GM10248 (cell line): ENCODE data around the gene ZNF350.

Experiments
- CTCF ChIA-PET: fragments of 300-600 bp; sonication (Branson Sonifier 250); formaldehyde crosslinking; extraction: SDS; loops from one replicate; lab custom pipeline; 2021; ENCODE audit warnings: antibody characterized with exemption; lab: Yijun Ruan, JAX
- POLR2A ChIA-PET: fragments of 350-650 bp; sonication (Branson Sonifier 250); formaldehyde crosslinking; extraction: SDS; loops from one replicate; lab custom pipeline; 2020; ENCODE audit warnings: antibody characterized with exemption; lab: Yijun Ruan, JAX
- DNase-seq: peaks from one replicate; pipeline ENCODE4 v3.0.0; 2012; ENCODE audit errors: extremely low spot score
- TF ChIP-seq, protein P1 (sequence below): IDR thresholded peaks from 2 replicates; pipeline ENCODE4 v1.5.1; 2012; ENCODE audit warnings: mild to moderate bottlenecking, low read depth; ENCODE audit errors: extremely low read depth, missing control alignments, control extremely low read depth

The ZNF350 gene

DNA sequence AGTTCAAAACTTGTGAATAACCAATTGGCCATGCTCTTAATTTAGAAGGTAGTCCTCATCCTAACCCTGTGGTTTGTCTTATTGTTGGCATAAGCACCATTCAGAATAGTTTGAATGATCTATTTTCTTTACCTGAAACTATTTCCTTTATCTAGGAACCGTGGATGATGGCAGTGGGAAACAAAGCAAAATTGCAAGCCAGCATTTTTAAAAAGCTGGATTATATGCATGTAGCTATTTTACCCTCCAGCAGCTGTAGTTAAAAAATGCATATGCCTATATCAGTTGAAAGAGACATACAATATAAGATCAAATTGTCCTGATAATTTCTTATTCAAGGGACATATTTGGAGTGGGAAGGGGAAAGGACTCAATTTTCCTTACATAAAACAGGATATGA is 40.0 kb downstream of the ZNF350 start:
- ChIA-PET CTCF (no interaction called here), POLR2A (no interaction called here)
- TF ChIP-seq, protein P1, sequence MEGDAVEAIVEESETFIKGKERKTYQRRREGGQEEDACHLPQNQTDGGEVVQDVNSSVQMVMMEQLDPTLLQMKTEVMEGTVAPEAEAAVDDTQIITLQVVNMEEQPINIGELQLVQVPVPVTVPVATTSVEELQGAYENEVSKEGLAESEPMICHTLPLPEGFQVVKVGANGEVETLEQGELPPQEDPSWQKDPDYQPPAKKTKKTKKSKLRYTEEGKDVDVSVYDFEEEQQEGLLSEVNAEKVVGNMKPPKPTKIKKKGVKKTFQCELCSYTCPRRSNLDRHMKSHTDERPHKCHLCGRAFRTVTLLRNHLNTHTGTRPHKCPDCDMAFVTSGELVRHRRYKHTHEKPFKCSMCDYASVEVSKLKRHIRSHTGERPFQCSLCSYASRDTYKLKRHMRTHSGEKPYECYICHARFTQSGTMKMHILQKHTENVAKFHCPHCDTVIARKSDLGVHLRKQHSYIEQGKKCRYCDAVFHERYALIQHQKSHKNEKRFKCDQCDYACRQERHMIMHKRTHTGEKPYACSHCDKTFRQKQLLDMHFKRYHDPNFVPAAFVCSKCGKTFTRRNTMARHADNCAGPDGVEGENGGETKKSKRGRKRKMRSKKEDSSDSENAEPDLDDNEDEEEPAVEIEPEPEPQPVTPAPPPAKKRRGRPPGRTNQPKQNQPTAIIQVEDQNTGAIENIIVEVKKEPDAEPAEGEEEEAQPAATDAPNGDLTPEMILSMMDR: no peak
- DNase-seq: no peak

DNA sequence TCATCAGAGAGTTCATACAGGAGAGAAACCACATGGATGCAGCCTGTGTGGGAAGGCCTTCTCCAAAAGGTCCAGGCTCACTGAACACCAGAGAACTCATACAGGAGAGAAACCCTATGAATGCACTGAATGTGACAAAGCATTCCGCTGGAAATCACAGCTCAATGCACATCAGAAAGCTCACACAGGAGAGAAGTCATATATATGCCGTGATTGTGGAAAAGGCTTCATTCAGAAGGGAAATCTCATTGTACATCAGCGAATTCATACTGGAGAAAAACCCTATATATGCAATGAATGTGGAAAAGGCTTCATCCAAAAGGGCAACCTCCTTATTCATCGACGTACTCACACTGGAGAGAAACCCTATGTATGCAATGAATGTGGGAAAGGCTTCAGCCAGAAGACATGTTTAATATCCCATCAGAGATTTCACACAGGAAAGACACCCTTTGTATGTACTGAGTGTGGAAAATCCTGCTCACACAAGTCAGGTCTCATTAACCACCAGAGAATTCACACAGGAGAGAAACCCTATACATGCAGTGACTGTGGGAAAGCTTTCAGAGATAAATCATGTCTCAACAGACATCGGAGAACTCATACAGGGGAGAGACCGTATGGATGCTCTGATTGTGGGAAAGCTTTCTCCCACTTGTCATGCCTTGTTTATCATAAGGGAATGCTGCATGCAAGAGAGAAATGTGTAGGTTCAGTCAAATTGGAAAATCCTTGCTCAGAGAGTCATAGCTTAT is 41.7 kb downstream of the ZNF350 start:
- no peak for DNase-seq
- POLR2A ChIA-PET: no interaction called here
- TF ChIP-seq, protein P1: no peak
- CTCF ChIA-PET: no interaction called here

DNA sequence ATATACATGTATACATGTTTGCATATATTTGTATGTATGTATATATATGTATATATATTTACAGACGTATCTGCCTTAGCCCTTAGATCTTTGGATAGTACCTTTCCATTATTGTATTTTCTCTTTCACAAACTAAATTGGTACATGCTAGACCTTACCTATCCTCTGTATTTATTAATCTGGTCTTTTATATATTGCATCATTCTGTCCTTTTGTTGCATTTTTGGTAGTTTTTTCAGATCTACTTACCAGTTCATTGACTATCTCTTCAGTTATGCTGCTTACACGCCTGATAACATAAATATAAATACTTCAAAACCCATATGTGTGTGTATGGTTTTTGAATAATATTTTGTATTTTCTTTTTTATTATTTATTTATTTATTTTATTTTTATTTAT is 47.7 kb downstream of the ZNF350 start:
- CTCF ChIA-PET: no interaction called here

DNA sequence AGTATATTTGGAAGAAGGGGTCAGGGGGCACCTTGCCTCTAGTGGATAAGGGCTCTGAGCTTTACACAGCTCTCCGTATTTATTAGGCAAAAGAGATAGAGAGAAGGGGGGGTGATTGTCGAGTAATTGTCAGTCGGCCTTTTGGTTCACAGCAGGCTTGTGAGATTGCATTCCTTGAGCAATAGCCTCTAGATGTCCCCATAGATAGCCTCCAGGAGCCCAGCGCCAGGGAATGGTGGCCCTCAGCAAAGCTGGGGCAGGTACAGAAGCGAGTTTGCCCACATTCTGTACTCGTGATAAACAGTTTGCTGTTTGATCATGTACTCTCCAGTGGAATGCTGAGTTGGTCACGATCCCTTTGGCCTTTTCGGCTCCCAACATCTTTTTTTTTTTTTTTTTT is 54.7 kb downstream of the ZNF350 start:
- no peak for DNase-seq
- TF ChIP-seq, protein P1: no peak
- POLR2A ChIA-PET: no interaction called here
- CTCF ChIA-PET: no interaction called here

More for the DNA sequence above, 47.7 kb downstream of the ZNF350 start:
- no peak for DNase-seq
- POLR2A ChIA-PET: no interaction called here
- TF ChIP-seq, protein P1: no peak

DNA sequence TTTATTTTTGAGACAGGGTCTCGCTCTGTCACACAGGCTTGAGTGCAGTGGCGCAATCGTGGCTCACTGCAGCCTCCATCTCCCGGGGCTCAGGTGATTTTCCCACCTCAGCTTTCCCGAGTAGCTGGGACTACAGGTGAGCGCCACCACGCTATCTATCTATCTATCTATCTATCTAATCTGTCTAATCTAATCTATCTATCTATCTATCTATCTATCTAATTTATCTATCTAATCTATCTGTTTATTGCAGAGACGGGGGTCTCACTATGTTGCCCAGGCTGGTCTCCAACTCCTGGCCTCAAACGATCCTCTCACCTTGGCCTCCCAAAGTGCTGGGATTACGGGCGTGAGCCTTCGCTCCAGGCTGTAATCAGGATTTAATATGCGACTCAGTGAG is 58.8 kb downstream of the ZNF350 start:
- ChIA-PET POLR2A (no interaction called here), CTCF (no interaction called here)
- TF ChIP-seq, protein P1: no peak
- no peak for DNase-seq

DNA sequence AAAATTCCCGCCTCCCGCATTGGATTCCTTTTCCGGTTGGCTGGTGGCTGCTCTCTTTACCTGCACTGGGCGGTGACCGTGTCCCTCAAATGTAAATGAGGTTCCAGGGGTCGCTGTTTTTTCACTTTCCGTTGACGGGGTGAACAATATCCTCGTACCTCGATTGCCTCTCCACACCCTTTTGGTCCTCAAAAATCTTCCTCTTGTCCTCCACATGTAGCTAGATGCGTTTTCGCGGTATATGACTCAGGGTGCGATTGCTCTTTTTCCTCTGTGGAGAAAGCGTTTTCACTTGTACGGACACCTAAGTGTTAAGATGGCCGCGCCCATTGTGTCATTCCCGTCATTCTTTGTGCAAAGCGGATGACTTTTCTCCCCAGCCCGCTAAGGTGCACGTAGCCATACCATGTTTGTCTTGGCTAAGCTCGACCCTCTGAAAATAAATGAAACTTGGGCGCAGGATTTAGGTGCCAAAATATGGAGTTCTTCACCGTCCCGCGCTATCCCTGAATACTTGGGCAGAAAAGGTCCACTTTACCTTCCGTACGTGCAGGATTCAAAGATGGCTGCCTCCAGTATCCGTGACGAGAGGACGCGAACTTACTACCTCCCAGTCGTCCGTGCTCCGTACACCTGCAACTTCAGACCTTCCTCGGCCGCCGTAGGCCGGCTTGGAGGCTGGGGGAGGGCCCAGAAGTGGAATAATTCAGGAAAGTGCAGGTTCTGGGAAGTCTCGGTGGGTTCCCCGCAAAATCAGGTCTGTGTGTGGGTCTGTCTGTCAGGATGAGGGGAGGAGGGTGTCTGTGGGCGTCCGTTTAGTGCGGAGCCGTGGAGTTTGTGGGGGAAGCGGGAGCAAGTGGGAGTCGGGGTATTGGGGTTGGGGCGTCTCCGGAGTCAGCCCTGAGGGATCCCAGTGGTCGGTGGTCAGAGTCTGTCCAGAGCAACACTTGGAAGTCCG is 59.6 kb downstream of the ZNF350 start, which contains the start of gene ZNF613:
ZNF613 (plus strand) TSS at position 689 of the 958 bp plus-strand sequence. CDS start 8,749 bp downstream, outside the sequence.
- peak; percentile 90 for DNase-seq
- ChIA-PET CTCF (no interaction called here), POLR2A (no interaction called here)
- TF ChIP-seq, protein P1: no peak
